C4-2B (cell line): ENCODE data around the gene RPL15.
A peak's percentile ranks its signal among the peaks of the same experiment; 100 is the strongest.

Experiments used
- H3K27ac ChIP-seq: fragments of 450-650 bp; 2 replicates; pipeline ENCODE4 v1.5.1; 2017
- ZFX ChIP-seq: fragments of 450-650 bp; IDR thresholded peaks from 2 replicates; pipeline ENCODE4 v1.6.1; 2017
- TF ChIP-seq, protein P1 (sequence below): fragments of 450-650 bp; conservative IDR thresholded peaks from 2 replicates; pipeline ENCODE4 v1.5.1; 2017; ENCODE audit warnings: mild to moderate bottlenecking

Gene RPL15

DNA sequence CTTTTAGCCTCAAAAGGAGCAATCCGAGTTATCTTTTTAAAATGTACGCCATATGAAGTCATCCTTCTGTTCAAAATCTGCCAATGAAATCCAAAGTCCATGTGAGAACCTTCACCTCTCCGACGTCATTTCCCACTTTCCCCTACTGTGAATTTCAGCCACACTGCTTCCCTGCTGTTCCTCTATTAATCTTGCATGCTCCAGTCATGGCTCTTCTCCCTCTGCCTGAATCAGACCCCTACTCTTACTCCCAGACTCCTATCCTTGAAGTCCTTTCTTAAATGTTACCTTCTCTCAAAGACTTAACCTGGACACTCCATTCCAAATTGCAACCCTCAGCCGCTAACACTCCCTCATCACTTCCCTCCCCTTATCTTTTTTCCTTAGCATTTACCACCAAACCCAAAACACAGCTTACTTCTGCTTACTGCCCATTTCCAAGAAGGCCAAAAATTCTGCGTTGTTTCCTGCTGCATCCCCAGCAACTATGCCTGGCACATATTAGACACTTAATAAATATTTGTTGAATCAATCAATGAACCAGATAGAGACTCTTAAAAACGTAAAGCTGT lies 1.3 kb upstream of the RPL15 start:
- TF ChIP-seq, protein P1, sequence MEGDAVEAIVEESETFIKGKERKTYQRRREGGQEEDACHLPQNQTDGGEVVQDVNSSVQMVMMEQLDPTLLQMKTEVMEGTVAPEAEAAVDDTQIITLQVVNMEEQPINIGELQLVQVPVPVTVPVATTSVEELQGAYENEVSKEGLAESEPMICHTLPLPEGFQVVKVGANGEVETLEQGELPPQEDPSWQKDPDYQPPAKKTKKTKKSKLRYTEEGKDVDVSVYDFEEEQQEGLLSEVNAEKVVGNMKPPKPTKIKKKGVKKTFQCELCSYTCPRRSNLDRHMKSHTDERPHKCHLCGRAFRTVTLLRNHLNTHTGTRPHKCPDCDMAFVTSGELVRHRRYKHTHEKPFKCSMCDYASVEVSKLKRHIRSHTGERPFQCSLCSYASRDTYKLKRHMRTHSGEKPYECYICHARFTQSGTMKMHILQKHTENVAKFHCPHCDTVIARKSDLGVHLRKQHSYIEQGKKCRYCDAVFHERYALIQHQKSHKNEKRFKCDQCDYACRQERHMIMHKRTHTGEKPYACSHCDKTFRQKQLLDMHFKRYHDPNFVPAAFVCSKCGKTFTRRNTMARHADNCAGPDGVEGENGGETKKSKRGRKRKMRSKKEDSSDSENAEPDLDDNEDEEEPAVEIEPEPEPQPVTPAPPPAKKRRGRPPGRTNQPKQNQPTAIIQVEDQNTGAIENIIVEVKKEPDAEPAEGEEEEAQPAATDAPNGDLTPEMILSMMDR, result no peak
- TF ChIP-seq ZFX, result no peak
- H3K27ac ChIP-seq, result no peak overlapping the region

DNA sequence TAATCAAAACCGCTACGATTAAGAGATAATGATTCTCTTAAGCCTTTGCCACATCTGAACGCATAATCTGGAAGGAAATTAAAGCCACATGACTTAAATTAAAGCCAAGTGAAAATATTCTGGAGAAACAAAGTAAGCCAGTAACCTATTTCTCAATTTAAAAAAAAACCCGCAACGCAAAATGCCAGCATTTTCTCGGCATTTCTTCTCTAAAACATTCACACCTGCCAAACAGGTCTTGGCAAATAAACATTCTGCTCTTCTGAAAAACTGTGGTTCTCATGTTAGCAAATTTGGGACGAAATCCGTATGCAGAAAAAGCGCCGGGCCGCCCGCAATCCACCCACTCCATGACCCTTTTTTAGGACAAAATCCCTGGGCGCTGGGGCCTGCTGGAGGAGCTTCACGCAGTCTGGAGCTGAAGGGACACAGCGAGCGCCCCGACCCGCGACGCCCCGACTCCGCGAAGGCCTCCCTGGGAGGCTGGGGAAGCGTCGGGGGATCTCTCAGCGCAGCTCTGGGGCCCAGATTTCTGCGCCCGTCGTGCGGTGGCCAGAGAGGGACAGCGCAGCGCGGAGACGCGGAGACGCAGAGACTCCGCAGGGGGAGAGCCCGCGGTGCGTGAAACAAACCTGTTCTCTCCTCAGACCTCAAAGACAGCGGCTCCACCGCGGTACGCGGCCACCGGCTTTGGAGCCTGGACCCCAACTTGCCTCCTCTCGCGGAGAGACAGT lies 613 bp upstream of the RPL15 start:
- H3K27ac ChIP-seq, result peak overlapping the region; percentile 98
- TF ChIP-seq, protein P1, result no peak
- TF ChIP-seq ZFX, result peak; percentile 16

DNA sequence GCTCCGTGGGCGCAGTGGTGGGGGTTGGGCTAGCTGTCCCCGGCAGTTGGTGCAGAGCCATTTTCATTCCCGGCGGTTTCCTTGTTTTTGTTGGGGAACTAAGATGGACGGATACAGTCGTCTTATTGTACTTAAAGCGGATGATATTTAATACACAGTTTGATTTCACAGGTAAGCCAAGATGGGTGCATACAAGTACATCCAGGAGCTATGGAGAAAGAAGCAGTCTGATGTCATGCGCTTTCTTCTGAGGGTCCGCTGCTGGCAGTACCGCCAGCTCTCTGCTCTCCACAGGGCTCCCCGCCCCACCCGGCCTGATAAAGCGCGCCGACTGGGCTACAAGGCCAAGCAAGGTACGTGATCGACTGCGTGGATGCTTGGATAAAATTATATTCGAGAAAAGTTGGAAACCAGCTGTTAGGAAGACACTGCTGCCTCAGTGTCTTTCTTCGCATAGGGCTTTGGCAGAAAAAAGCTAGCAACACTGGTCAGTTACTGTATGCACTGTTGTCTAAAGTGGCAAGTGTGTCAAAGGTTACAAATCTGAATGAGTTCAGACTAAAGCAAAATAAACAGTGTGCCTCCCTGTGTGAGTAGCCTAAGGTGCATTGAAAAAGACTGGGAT lies 859 bp downstream of the RPL15 start:
- H3K27ac ChIP-seq, result peak overlapping the region; percentile 98

DNA sequence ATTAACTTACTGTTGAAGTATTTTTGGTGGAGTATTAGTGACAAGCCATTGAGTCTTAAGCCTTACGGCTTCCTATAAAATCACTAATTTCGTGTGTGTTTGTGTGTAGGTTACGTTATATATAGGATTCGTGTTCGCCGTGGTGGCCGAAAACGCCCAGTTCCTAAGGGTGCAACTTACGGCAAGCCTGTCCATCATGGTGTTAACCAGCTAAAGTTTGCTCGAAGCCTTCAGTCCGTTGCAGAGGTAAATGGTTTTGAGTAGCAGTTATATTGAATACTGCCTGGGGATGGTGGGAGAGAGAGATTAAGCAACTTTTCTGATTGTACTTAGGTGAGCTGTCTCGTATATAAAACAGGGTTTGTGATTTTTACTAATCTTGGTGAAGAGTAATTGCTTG lies 1.4 kb downstream of the RPL15 start:
- peak overlapping the region; percentile 98 for H3K27ac ChIP-seq

DNA sequence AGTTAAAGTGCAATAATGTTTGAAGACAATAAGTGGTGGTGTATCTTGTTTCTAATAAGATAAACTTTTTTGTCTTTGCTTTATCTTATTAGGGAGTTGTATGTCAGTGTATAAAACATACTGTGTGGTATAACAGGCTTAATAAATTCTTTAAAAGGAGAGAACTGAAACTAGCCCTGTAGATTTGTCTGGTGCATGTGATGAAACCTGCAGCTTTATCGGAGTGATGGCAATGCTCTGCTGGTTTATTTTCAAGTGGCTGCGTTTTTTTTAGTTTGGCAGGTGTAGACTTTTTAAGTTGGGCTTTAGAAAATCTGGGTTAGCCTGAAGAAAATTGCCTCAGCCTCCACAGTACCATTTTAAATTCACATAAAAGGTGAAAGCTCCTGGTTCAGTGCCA lies 2.7 kb downstream of the RPL15 start:
- TF ChIP-seq ZFX, result no peak
- TF ChIP-seq, protein P1, result no peak
- no peak overlapping the region for H3K27ac ChIP-seq

DNA sequence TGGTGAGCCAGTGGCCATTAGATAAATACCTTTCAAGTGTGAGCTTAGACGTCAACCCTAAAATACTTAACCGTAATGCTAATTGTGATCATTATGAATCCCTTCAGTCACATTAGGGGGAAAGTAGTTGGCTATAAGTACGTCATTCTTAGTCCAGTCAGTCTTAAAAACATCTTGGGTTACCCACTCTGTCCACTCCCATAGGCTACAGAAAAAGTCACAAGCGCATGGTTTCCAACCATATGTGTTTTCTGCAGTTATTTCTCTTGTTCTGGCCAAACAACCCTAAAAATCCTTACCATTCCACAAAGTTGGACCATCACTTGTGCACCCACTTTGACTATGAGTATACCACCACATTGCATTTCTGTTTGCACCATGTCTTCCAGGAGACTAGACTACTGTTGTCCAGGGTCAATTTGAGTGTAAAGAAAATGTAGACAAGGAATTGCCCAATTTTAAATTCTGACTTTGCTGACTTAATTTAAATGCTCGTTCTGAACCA lies 3.3 kb downstream of the RPL15 start:
- no peak overlapping the region for H3K27ac ChIP-seq
- TF ChIP-seq, protein P1, result no peak
- no peak for TF ChIP-seq ZFX

DNA sequence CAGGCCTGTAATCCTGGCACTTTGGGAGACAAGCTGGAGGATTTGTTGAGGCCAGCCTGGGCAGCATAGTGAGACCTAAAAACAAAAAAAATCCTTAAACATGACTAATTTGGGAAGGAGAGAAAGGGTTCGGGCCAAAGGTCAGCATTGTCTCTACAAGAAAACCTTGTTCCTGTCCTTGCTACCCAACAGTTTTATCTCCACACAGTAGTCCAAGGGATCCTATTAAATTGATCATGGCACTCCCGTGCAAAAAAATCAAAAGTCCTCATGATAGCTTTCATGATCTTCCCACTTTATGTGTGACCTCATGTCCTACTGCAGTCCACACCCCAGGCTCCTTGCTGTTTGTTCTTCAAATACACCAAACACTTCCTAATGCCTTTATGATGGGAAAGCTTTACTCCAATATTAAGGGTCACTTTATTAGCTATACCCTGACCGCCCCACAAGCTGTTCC lies 4.2 kb downstream of the RPL15 start:
- TF ChIP-seq, protein P1, result no peak
- no peak for TF ChIP-seq ZFX

DNA sequence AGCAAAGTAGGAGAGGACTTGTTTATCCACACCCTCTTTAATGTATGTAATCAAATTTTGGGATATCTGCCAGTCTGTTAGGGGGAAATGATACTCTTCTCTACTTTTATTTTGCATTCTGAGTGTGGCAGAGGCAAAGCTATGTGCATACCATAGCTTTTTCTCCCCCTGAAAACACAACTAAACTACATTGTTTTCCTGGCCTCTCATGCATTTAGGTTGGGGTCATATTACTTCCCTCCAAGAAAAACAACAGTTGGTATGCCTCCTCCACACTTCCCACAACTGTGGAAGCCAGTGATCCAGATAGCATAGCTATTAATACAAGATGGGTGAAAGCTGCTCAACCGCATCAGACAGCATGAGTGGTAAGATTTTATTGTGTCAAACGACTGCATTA lies 6.9 kb downstream of the RPL15 start:
- no peak overlapping the region for H3K27ac ChIP-seq
- no peak for TF ChIP-seq ZFX
- TF ChIP-seq, protein P1, result no peak

More for the DNA sequence above, 4.2 kb downstream of the RPL15 start:
- H3K27ac ChIP-seq, result no peak overlapping the region
